H1 (cell line): ENCODE results near the gene RCAN2. TPM values are rescaled to one million over a fixed set of nuclear protein-coding genes. Genes with fewer than 3 reads are reported as not detected.

Source experiments
- CTCF ChIA-PET: fragments of 300-600 bp; sonication (Branson Sonifier 250); formaldehyde crosslinking; loops from one replicate; lab custom pipeline; 2021; ENCODE audit not compliant: partially characterized antibody; lab: Charles Lee
- POLR2A ChIA-PET: fragments of 300-600 bp; sonication (Branson Sonifier 250); formaldehyde crosslinking; loops from one replicate; lab custom pipeline; 2021; ENCODE audit warnings: inconsistent platforms; ENCODE audit not compliant: partially characterized antibody; lab: Charles Lee
- DNase-seq, 2 experiments: peaks; one replicate each; pipeline versions ENCODE4 v3.0.0 to v3.0.0-alpha.2; 2010 to 2022; ENCODE audit warnings: low spot score in 2 of 2, low read depth in 1 of 2, mixed read lengths in 1 of 2
- FAIRE-seq: peaks from 2 replicates; lab custom pipeline; 2011; peaks lifted over from hg19 to GRCh38; lab: Jason Lieb, UNC
- H2AFZ ChIP-seq: 2 replicates; pipeline ENCODE4 v1.8.1; 2012; ENCODE audit warnings: low read length, inconsistent platforms
- H2AK5ac ChIP-seq: 2 replicates; pipeline ENCODE4 v1.6.1; 2013; ENCODE audit warnings: low read depth, low read length
- H2BK120ac ChIP-seq: replicated peaks from 2 replicates; pipeline ENCODE3; 2013; ENCODE audit warnings: low read depth, low read length, inconsistent platforms
- H2BK12ac ChIP-seq: 2 replicates; pipeline ENCODE4 v1.6.1; 2013; ENCODE audit warnings: low read depth, low read length
- H2BK15ac ChIP-seq: 2 replicates; pipeline ENCODE4 v1.6.1; 2013; ENCODE audit warnings: low read length
- H2BK20ac ChIP-seq: 2 replicates; pipeline ENCODE4 v1.6.1; 2013; ENCODE audit warnings: low read length
- H2BK5ac ChIP-seq: 2 replicates; pipeline ENCODE4 v1.6.1; 2013; ENCODE audit warnings: low read depth, low read length
- H3K14ac ChIP-seq: 2 replicates; pipeline ENCODE4 v1.6.1; 2013; ENCODE audit warnings: inconsistent platforms; ENCODE audit not compliant: insufficient read length
- H3K18ac ChIP-seq: 2 replicates; pipeline ENCODE4 v1.6.1; 2013; ENCODE audit warnings: low read length; ENCODE audit errors: extremely low read depth
- H3K23ac ChIP-seq: 2 replicates; pipeline ENCODE4 v1.6.1; 2013; ENCODE audit warnings: inconsistent platforms; ENCODE audit not compliant: insufficient read length
- H3K23me2 ChIP-seq: 2 replicates; pipeline ENCODE4 v1.6.1; 2013; ENCODE audit warnings: low read depth, low read length
- H3K27ac ChIP-seq: 2 replicates; pipeline ENCODE4 v1.6.1; 2011; ENCODE audit warnings: low read depth, low read length, inconsistent platforms
- H3K27me3 ChIP-seq, 4 experiments: replicated peaks in 1 of 4; 1 replicate in 1 of 4; 2 replicates in 3 of 4; pipeline versions ENCODE4 v1.6.1 to v1.8.1; 2011 to 2013; ENCODE audit warnings: low read length in 3 of 4, mild to moderate bottlenecking in 3 of 4, inconsistent platforms in 2 of 4, mixed read lengths in 2 of 4, moderate library complexity in 1 of 4; ENCODE audit not compliant: control insufficient read depth in 3 of 4, insufficient read depth in 3 of 4; ENCODE audit errors: extremely low read depth in 1 of 4
- H3K36me3 ChIP-seq, 4 experiments: 2 replicates each; pipeline versions ENCODE4 v1.6.1 to v1.8.1; 2011 to 2013; ENCODE audit warnings: mild to moderate bottlenecking in 4 of 4, low read length in 3 of 4, moderate library complexity in 2 of 4, control low read depth in 1 of 4, inconsistent platforms in 1 of 4; ENCODE audit not compliant: insufficient read depth in 4 of 4, control insufficient read depth in 2 of 4
- H3K4ac ChIP-seq: replicated peaks from 2 replicates; pipeline ENCODE3; 2013; ENCODE audit warnings: low read length, low read depth, mixed read lengths, inconsistent platforms; ENCODE audit not compliant: insufficient read length
- H3K4me1 ChIP-seq, 4 experiments: replicated peaks in 1 of 4; 1 replicate in 1 of 4; 2 replicates in 3 of 4; pipeline versions ENCODE4 v1.6.1 to v1.8.1; 2011 to 2013; ENCODE audit warnings: low read length in 3 of 4, inconsistent platforms in 2 of 4, mixed read lengths in 1 of 4; ENCODE audit not compliant: insufficient read depth in 4 of 4, control insufficient read depth in 3 of 4
- H3K4me2 ChIP-seq, 2 experiments: 2 replicates each; pipeline versions ENCODE4 v1.6.1 to v1.8.1; 2011 to 2013; ENCODE audit warnings: low read depth in 2 of 2, low read length in 2 of 2, control low read depth in 1 of 2, inconsistent platforms in 1 of 2, mild to moderate bottlenecking in 1 of 2; ENCODE audit not compliant: insufficient read depth in 1 of 2
- H3K4me3 ChIP-seq, 4 experiments: fragments of 200-600, 300-600 bp in 1 of 4; sonication (generic), shearing (Covaris generic), sonication (Bioruptor Twin) in 1 of 4; 2 replicates each; pipeline versions ENCODE4 v1.5.1 to v1.8.1; 2011 to 2016; ENCODE audit warnings: low read length in 4 of 4, low read depth in 3 of 4, control low read depth in 2 of 4, inconsistent platforms in 2 of 4, mild to moderate bottlenecking in 2 of 4, mixed read lengths in 1 of 4, moderate library complexity in 1 of 4; ENCODE audit not compliant: insufficient read depth in 2 of 4; ENCODE audit errors: extremely low read depth in 1 of 4
- H3K56ac ChIP-seq: replicated peaks from 2 replicates; pipeline ENCODE3; 2013; ENCODE audit warnings: low read depth, mild to moderate bottlenecking, mixed read lengths, low read length, inconsistent platforms; ENCODE audit not compliant: insufficient read length
- H3K79me1 ChIP-seq: 2 replicates; pipeline ENCODE4 v1.6.1; 2013; ENCODE audit warnings: low read depth, low read length, control low read depth
- H3K79me2 ChIP-seq, 2 experiments: 2 replicates each; pipeline versions ENCODE4 v1.6.1 to v1.8.1; 2012 to 2013; ENCODE audit warnings: low read length in 2 of 2, mild to moderate bottlenecking in 2 of 2, inconsistent platforms in 1 of 2; ENCODE audit not compliant: insufficient read depth in 2 of 2, control insufficient read depth in 1 of 2
- H3K9ac ChIP-seq, 4 experiments: replicated peaks in 1 of 4; 1 replicate in 1 of 4; 2 replicates in 3 of 4; pipeline versions ENCODE4 v1.6.1 to v1.8.1; 2011 to 2013; ENCODE audit warnings: low read depth in 3 of 4, low read length in 3 of 4, control low read depth in 2 of 4, mild to moderate bottlenecking in 2 of 4, moderate library complexity in 2 of 4, inconsistent platforms in 1 of 4; ENCODE audit errors: extremely low read depth in 1 of 4
- H3K9me3 ChIP-seq, 2 experiments: 2 replicates each; pipeline versions ENCODE4 v1.6.1 to v1.8.1; 2012 to 2013; ENCODE audit warnings: mild to moderate bottlenecking in 2 of 2, moderate library complexity in 2 of 2, control low read depth in 1 of 2, inconsistent platforms in 1 of 2, low read depth in 1 of 2, low read length in 1 of 2, mixed read lengths in 1 of 2; ENCODE audit not compliant: insufficient read depth in 2 of 2
- H4K20me1 ChIP-seq, 2 experiments: replicated peaks in 1 of 2; 2 replicates each; pipeline versions ENCODE3 to v1.8.1; 2011 to 2013; ENCODE audit warnings: inconsistent platforms in 2 of 2, low read length in 2 of 2, mild to moderate bottlenecking in 1 of 2; ENCODE audit not compliant: insufficient read depth in 2 of 2, control insufficient read depth in 1 of 2
- H4K5ac ChIP-seq: 2 replicates; pipeline ENCODE4 v1.6.1; 2013; ENCODE audit warnings: low read length, low read depth, mixed read lengths, inconsistent platforms; ENCODE audit not compliant: insufficient read length
- H4K8ac ChIP-seq: 2 replicates; pipeline ENCODE4 v1.8.0; 2013; ENCODE audit warnings: mild to moderate bottlenecking, moderate library complexity, low read length, inconsistent platforms; ENCODE audit not compliant: insufficient read depth; ENCODE audit errors: extremely low read depth
- H4K91ac ChIP-seq: replicated peaks from 2 replicates; pipeline ENCODE3; 2013; ENCODE audit warnings: low read length, mixed read lengths, inconsistent platforms; ENCODE audit not compliant: insufficient read length
- BCL11A ChIP-seq, 2 experiments: IDR thresholded peaks; one replicate each; pipeline ENCODE4 v1.6.1; 2011; ENCODE audit warnings: low read depth in 2 of 2, low read length in 2 of 2, mild to moderate bottlenecking in 2 of 2
- CHD2 ChIP-seq: IDR thresholded peaks from 2 replicates; pipeline ENCODE4 v1.6.1; 2012; ENCODE audit warnings: low read length, improper control_type of control experiment
- E2F6 ChIP-seq: IDR thresholded peaks from 2 replicates; pipeline ENCODE4 v1.6.1; 2012; ENCODE audit warnings: inconsistent platforms
- EGR1 ChIP-seq: IDR thresholded peaks from 2 replicates; pipeline ENCODE4 v1.6.1; 2011; ENCODE audit warnings: low read depth, low read length, borderline replicate concordance
- NANOG ChIP-seq: IDR thresholded peaks from 2 replicates; pipeline ENCODE4 v1.6.1; 2011; ENCODE audit warnings: low read length, low read depth, mild to moderate bottlenecking, inconsistent platforms; ENCODE audit not compliant: insufficient read depth, poor library complexity, severe bottlenecking
- POLR2A ChIP-seq, 2 experiments: IDR thresholded peaks; 1 replicate in 1 of 2; 2 replicates in 1 of 2; pipeline ENCODE4 v1.6.1; 2011; ENCODE audit warnings: low read depth in 2 of 2, low read length in 2 of 2, mild to moderate bottlenecking in 2 of 2; ENCODE audit errors: control extremely low read depth in 1 of 2
- SAP30 ChIP-seq: fragments of 300-600 bp; sonication (generic); IDR thresholded peaks from 2 replicates; pipeline ENCODE4 v1.7.1; 2012; ENCODE audit warnings: low read length, moderate library complexity, mild to moderate bottlenecking, inconsistent platforms; ENCODE audit not compliant: insufficient read depth, insufficient replicate concordance
- SIRT6 ChIP-seq: IDR thresholded peaks from one replicate; pipeline ENCODE4 v1.7.1; 2012; ENCODE audit warnings: low read length, inconsistent platforms
- SIX5 ChIP-seq: IDR thresholded peaks from 2 replicates; pipeline ENCODE4 v1.6.1; 2011; ENCODE audit warnings: mild to moderate bottlenecking, low read depth, low read length
- SUZ12 ChIP-seq: fragments of 200-600 bp; sonication (generic); IDR thresholded peaks from 2 replicates; pipeline ENCODE4 v1.6.1; 2012; ENCODE audit warnings: mild to moderate bottlenecking, inconsistent platforms, low read length, moderate library complexity, mixed read lengths
- TAF1 ChIP-seq: IDR thresholded peaks from 2 replicates; pipeline ENCODE4 v1.6.1; 2011; ENCODE audit warnings: mild to moderate bottlenecking, low read depth, low read length
- TAF7 ChIP-seq: optimal IDR thresholded peaks from 2 replicates; pipeline ENCODE3; 2011; ENCODE audit warnings: low read depth, mild to moderate bottlenecking, inconsistent platforms, low read length, moderate library complexity, borderline replicate concordance
- TEAD4 ChIP-seq: IDR thresholded peaks from 2 replicates; pipeline ENCODE4 v1.6.1; 2012; ENCODE audit warnings: low read depth, low read length, inconsistent platforms, mixed read lengths
- WGBS, 2 experiments: shearing (Covaris generic) in 1 of 2; methylation state at CpG; one replicate each; pipeline versions ENCODE4 v1.1.6 to v1.1.7; 2013 to 2015; ENCODE audit warnings: low lambda C conversion rate in 2 of 2, mixed read lengths in 2 of 2, inconsistent platforms in 1 of 2, low coverage in 1 of 2, missing lambda C conversion rate in 1 of 2; ENCODE audit not compliant: insufficient replicate concordance in 2 of 2, insufficient coverage in 1 of 2, insufficient read length in 1 of 2; ENCODE audit errors: extremely low coverage in 1 of 2, missing lambda C conversion rate in 1 of 2; 5-methylcytosine and 5-hydroxymethylcytosine counted together
- polyA plus RNA-seq, 7 experiments: library from polyadenylated mRNA; depleted of rRNA in 3 of 7; stranded (reverse) in 5 of 7; unstranded in 2 of 7; fragments of >200 nt in 5 of 7; fragments of 200-250 nt in 2 of 7; gene quantifications; 1 replicate in 5 of 7; 2 replicates in 1 of 7; 4 replicates in 1 of 7; pipeline versions ENCODE4 v1.2.1 to v1.2.3, GENCODE V29; 2011 to 2013; ENCODE audit warnings: missing spikeins in 2 of 7, mixed read lengths in 2 of 7
- total RNA-seq: library from RNA; stranded (reverse); fragmentation: NEBNext Ultra II Directional; extraction: Animal tissue kit (Norgen Biotek cat#: 25700); gene quantifications from 2 replicates; pipeline ENCODE4 v1.2.1, GENCODE V29; 2021
- TF ChIP-seq, protein P1 (sequence below): IDR thresholded peaks from 2 replicates; pipeline ENCODE4 v1.6.1; 2011; ENCODE audit warnings: low read length, improper control_type of control experiment

RCAN2 gene
- total and polyA plus RNA-seq, 2 of the 8 experiments (the other 6 are each of a cell fraction or from before 2014, with no cell fraction given) = 5.0 to 8.5 TPM

DNA sequence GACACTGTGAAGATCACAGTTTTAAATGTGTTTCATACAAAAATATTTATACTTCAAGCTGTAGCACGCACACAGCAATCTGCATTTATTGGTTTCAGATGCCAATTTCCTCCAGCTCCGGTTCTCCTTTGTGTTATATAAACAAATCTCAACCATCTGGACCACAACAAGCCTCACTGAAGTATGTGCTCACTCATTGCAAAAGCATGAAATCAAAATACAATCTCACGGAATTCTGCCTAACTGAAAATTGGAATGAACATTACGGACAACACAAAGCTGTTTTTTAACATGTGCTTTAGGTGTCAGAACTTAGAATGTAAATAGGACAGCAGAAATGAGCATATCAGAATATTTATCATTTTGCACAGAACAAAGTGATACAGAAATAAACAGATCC is 38.0 kb downstream of the RCAN2 start:
- no peak overlapping the region for H3K4me2 ChIP-seq
- H2AFZ ChIP-seq = no peak overlapping the region
- no peak overlapping the region for H3K4me3 ChIP-seq
- H3K4ac ChIP-seq = no peak overlapping the region
- no peak overlapping the region for H3K18ac ChIP-seq
- H3K56ac ChIP-seq = no peak overlapping the region
- no peak overlapping the region for H4K8ac ChIP-seq
- POLR2A ChIA-PET = no interaction called here
- H2BK120ac ChIP-seq = no peak overlapping the region
- H2BK12ac ChIP-seq = no peak overlapping the region
- H2BK5ac ChIP-seq = no peak overlapping the region
- H3K14ac ChIP-seq = no peak overlapping the region
- no peak overlapping the region for H4K5ac ChIP-seq
- DNase-seq (no peak), FAIRE-seq (no peak)
- no peak overlapping the region for H3K23ac ChIP-seq
- H3K27ac ChIP-seq = no peak overlapping the region
- no peak overlapping the region for H2BK20ac ChIP-seq
- CTCF ChIA-PET = no interaction called here
- H4K20me1 ChIP-seq = no peaks in the 10 kb centered on the region
- H3K79me2 ChIP-seq = no peaks in the 10 kb centered on the region
- H2AK5ac ChIP-seq = no peak overlapping the region
- no peaks in the 10 kb centered on the region for H3K9me3 ChIP-seq
- H2BK15ac ChIP-seq = no peak overlapping the region
- no peak overlapping the region for H3K9ac ChIP-seq
- 88% methylated on average over 4 of the region's 4 CpGs; no CpG with 5 or more reads in 1 of the 2 experiments for WGBS, 2 experiments
- H4K91ac ChIP-seq = no peak overlapping the region
- no peaks in the 10 kb centered on the region for H3K23me2 ChIP-seq
- TF ChIP-seq POLR2A (IDR thresholded peaks at IDR 0.05; ENCODE audit: control extremely low read depth in 1 of 2, low read depth in 2 of 2, low read length in 2 of 2) (no peak), CHD2 (no peak), BCL11A (IDR thresholded peaks at IDR 0.05; ENCODE audit: low read depth in 2 of 2, low read length in 2 of 2) (no peak), NANOG (no peak), TAF7 (no peak), TEAD4 (no peak), SUZ12 (no peak), TAF1 (no peak), EGR1 (no peak), SIX5 (no peak), SIRT6 (no peak), SAP30 (no peak), E2F6 (no peak)
- TF ChIP-seq, protein P1, sequence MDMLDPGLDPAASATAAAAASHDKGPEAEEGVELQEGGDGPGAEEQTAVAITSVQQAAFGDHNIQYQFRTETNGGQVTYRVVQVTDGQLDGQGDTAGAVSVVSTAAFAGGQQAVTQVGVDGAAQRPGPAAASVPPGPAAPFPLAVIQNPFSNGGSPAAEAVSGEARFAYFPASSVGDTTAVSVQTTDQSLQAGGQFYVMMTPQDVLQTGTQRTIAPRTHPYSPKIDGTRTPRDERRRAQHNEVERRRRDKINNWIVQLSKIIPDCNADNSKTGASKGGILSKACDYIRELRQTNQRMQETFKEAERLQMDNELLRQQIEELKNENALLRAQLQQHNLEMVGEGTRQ = no peak
- TF ChIP-seq, all 59 proteins: peak for 0
- H3K36me3 ChIP-seq = no peaks in the 10 kb centered on the region
- no peaks in the 10 kb centered on the region for H3K79me1 ChIP-seq
- H3K27me3 ChIP-seq = no peaks in the 10 kb centered on the region
- H3K4me1 ChIP-seq = no peaks in the 10 kb centered on the region
